Measurements from ENCODE around the gene IL12RB2.

DNA sequence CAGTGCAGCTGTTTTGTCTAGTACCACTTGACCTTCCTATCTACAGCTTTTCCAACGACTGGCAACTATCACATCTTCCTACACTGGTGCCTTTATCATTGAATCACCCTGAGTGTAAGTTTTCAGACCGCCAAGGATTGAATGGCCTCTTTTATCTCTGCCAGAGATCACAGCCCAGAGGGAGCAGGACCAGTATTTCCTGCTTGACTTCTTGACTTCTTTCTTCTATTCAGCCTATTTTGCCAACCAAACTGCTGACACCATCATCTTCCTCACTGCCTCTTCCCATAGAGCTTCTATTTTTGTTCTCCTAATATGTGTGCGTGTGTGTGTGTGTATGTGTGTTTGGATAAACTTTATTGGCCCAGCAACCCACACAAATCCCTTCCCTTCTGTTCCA lies 68.7 kb downstream of the IL12RB2 start:
- TF ChIP-seq POLR2A (IDR thresholded peaks at IDR 0.05): no peak
- TF ChIP-seq CTCF (IDR thresholded peaks at IDR 0.05): no peak
